Omental fat pad (tissue), 4 donors: Measurements from ENCODE around the gene HVCN1. TPM values are rescaled to one million over a fixed set of nuclear protein-coding genes. Genes with fewer than 3 reads are reported as not detected.

ENCODE experiments used
- ATAC-seq: fragments of 150-250 bp; one replicate; pipeline ENCODE4 v1.9.1; 2016; ENCODE audit warnings: mild to moderate bottlenecking, moderate library complexity; ENCODE audit not compliant: low FRiP score
- DNase-seq: peaks from one replicate; pipeline ENCODE4 v3.0.0-alpha.2; 2019; ENCODE audit warnings: low spot score
- total RNA-seq, 4 donors: library from RNA; depleted of rRNA; stranded (reverse); fragments of >200 nt; gene quantifications; one replicate each; pipeline ENCODE4 v1.1.0, GENCODE V29; 2016
- TF ChIP-seq, protein P1 (sequence below), 3 donors: fragments of 450-650 bp; IDR thresholded peaks; one replicate each; pipeline ENCODE4 v1.5.1; 2016 to 2017; ENCODE audit warnings: antibody characterized with exemption in 3 of 3, mild to moderate bottlenecking in 3 of 3, moderate library complexity in 2 of 3

Gene HVCN1
- total RNA-seq, 4 donors from 2014 or later, result 10.9 to 15.6 (median 12.2) TPM

DNA sequence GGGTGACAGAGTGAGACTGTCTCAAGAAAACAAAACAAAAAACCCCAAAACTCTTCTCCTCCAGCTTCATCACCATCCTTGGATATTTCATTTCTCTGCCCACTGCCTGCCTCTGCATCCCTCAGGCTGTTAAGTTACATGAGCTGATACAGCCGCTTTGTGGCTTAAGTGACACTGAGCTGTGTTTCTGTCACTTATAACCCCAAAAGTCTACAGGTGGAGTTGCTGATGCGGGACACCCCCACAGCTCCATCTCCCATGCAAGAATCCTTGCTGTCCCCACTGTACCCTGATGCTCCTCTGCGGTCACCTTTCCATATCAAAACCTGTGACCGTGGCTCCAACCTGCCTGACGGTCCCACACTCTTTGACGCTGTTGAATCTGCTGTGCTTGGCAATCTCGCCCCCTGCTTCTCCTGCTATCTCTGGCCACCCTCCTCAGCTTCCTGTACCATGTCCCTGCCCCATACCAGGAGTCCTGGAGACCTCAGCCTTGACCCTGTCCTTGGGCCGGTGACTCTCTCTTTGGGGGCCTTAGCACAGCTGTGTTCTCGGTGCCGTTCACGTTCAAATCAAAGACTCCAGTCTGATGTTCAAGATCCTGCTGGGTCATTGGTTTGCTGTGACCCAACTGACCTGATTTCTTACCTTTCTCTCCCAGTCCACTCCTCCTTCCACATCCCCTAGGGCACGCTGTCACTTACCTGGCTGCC is 20.3 kb downstream of the HVCN1 start:
- DNase-seq (no peak), ATAC-seq (no peak)
- TF ChIP-seq, protein P1, sequence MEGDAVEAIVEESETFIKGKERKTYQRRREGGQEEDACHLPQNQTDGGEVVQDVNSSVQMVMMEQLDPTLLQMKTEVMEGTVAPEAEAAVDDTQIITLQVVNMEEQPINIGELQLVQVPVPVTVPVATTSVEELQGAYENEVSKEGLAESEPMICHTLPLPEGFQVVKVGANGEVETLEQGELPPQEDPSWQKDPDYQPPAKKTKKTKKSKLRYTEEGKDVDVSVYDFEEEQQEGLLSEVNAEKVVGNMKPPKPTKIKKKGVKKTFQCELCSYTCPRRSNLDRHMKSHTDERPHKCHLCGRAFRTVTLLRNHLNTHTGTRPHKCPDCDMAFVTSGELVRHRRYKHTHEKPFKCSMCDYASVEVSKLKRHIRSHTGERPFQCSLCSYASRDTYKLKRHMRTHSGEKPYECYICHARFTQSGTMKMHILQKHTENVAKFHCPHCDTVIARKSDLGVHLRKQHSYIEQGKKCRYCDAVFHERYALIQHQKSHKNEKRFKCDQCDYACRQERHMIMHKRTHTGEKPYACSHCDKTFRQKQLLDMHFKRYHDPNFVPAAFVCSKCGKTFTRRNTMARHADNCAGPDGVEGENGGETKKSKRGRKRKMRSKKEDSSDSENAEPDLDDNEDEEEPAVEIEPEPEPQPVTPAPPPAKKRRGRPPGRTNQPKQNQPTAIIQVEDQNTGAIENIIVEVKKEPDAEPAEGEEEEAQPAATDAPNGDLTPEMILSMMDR (IDR thresholded peaks at IDR 0.05), result no peak

DNA sequence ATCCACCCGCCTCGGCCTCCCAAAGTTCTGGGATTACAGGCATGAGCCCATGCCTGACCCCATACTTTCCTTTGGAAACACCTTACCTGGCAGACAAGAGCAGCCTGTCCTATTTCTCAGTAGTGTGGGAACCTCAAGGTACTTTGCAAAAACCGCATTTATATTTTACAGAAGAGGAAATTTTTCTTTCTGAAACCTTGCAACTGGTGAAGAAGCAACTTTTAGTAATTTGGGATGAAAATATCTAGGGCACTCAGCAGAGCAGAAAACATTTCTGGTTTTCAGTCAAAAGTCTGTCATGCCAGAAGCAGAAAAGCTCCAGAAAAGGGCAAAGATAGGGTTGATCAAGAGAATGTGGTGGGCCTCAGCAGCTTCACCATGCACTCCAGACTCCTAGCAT is 21.2 kb downstream of the HVCN1 start:
- TF ChIP-seq, protein P1 (IDR thresholded peaks at IDR 0.05), result no peak
- no peak for ATAC-seq
- DNase-seq, result no peak

DNA sequence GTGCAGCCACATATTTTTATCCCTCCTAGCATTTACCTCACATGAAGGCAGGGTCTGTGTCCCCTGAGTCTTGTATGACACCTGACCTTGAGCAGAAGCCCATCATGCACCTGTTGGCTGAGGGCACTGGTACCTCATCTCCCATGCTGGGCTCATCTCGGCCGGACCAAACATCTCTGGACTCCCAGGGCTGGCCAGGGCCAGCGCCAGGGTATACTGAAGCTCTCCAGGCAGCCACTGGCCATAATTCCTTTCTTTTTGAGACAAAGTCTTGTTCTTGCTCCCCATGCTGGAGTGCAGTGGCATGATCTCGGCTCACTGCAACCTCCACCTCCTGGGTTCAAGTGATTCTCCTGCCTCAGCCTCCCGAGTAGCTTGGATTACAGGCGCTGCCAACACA is 22.0 kb downstream of the HVCN1 start:
- no peak for ATAC-seq
- no peak for DNase-seq
- TF ChIP-seq, protein P1 (IDR thresholded peaks at IDR 0.05), result no peak

DNA sequence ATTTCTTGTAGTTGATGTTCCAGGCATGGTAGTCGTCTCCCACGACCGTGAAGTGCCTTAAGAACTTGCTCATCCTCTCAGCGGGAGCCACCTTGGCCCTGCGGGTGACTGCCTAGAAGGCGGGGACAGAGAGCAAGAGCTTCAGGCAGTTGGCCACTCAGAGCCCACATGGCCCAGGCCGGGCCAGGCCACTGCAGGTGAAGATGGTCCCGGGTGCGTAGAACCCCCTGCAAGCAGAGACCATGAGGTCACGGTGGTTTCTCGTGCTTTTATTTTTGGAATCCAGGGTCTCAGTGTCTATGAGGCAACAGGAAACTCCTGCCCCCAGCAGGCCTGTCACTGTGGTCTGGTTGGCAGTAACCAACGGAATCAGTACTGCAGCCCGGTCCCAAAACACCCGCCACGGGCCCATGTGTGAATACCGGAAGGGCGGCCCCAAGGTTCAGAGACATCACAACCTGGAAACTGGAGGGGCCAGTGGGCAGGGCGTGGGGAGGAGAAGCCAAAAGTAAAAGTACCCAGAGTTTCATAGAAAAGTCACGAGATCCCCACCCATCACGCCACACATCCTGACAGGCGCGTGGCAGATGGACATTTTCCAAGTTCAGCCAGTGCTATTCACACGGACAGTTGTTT is 27.5 kb downstream of the HVCN1 start:
- ATAC-seq, result no peak
- TF ChIP-seq, protein P1 (IDR thresholded peaks at IDR 0.05), result no peak
- no peak for DNase-seq

DNA sequence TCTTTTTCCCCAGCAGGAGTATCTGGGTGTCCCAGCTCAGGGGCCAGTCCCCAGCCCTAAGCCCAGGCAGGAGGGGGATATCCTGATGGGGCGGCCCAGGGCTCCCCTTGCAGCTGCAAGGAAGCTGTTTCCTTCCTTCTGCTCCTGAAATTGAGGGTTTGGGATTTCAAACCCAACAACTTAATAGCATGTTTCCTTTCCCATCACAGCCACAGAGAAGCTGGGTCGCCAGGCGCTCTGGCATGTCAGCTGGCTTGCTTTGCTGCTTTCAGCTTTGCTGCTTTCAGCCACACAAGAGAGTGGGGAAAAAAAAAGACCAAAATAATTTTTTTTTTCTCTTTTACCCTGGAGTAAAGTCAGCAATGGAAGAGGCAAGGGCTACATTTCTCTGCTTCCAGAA is 30.0 kb downstream of the HVCN1 start:
- TF ChIP-seq, protein P1 (IDR thresholded peaks at IDR 0.05), result no peak
- ATAC-seq (no peak), DNase-seq (no peak)

DNA sequence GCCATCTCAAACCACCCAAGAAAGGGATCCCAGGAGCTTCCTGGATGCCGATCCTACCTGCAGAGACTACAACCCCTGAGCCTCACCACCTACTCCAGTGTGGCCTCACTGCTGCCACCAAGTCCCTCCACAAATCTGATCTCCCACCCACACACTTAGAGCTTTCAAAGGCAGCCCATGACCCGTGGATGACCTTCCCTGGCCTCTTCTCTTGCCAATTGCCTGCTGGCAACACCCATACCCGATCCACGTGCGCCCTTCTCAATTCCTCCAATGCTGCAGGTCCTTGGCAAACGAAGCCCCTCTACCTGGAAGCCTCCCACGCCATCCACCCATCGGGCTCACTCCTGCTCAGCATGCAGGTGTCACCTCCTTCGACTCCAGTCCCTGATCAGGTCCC is 30.7 kb downstream of the HVCN1 start:
- DNase-seq, result no peak
- ATAC-seq, result no peak
- TF ChIP-seq, protein P1 (IDR thresholded peaks at IDR 0.05), result no peak

DNA sequence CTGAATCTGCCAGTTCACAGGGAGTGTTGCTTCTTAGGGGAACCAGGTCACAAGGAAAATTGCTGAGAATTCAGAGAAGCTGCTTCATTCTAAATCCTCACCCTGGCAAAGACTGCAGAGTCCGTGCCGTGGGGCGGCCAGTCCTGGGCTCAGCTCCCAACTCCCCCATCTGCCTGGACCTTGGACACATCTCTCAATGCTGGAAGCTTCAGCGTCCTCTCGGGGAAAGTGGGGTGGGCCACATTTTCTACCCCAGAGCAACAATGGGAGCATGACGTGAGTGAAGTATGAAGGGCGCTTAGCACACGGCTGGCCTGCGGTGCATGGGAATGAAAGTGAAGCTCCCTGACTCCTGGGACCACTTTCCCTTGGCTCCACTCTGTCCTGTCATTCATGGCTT is 31.2 kb downstream of the HVCN1 start:
- no peak for DNase-seq
- TF ChIP-seq, protein P1 (IDR thresholded peaks at IDR 0.05), result no peak
- no peak for ATAC-seq
